Neural cell (in vitro differentiated cells): ENCODE data around the gene SAC3D1. TPM values are rescaled to one million over a fixed set of nuclear protein-coding genes. Genes with fewer than 3 reads are reported as not detected.

Experiments
- H2AFZ ChIP-seq: fragments of 200-600, 300-800 bp; sonication (generic), shearing (Covaris generic); 2 replicates; pipeline ENCODE4 v1.6.0; 2014; ENCODE audit warnings: low read depth, mild to moderate bottlenecking, antibody characterized with exemption, low read length, moderate library complexity
- H3F3A ChIP-seq: fragments of 200-600 bp; shearing (Covaris generic); 2 replicates; pipeline ENCODE4 v1.6.1; 2016; ENCODE audit warnings: mild to moderate bottlenecking, moderate library complexity, mixed read lengths, antibody characterized with exemption, low read length; ENCODE audit not compliant: insufficient read depth, poor library complexity, severe bottlenecking
- H3K27ac ChIP-seq: fragments of 200-600, 300-800 bp; sonication (generic), shearing (Covaris generic); 2 replicates; pipeline ENCODE4 v1.5.1; 2014; ENCODE audit warnings: mild to moderate bottlenecking, low read length, moderate library complexity
- H3K27me3 ChIP-seq: fragments of 300-800, 200-600 bp; sonication (generic), shearing (Covaris generic); 2 replicates; pipeline ENCODE4 v1.6.0; 2014; ENCODE audit warnings: mild to moderate bottlenecking, low read depth, low read length, moderate library complexity; ENCODE audit not compliant: insufficient read depth
- H3K36me3 ChIP-seq: fragments of 300-800, 200-600 bp; sonication (generic), shearing (Covaris generic); 2 replicates; pipeline ENCODE4 v1.5.1; 2014; ENCODE audit warnings: mild to moderate bottlenecking, antibody characterized with exemption, low read length, moderate library complexity; ENCODE audit not compliant: insufficient read depth
- H3K4me2 ChIP-seq: fragments of 300-800, 200-600 bp; sonication (generic), shearing (Covaris generic); 2 replicates; pipeline ENCODE4 v1.6.0; 2014; ENCODE audit warnings: mild to moderate bottlenecking, low read length
- H3K4me3 ChIP-seq: fragments of 300-800, 200-600 bp; sonication (generic), shearing (Covaris generic); 2 replicates; pipeline ENCODE4 v1.5.1; 2014; ENCODE audit warnings: mild to moderate bottlenecking, low read length, moderate library complexity
- H3K79me2 ChIP-seq: fragments of 200-600 bp; shearing (Covaris generic); replicated peaks from 2 replicates; pipeline ENCODE4 v1.6.0; 2014; ENCODE audit warnings: mild to moderate bottlenecking, low read length, moderate library complexity; ENCODE audit not compliant: insufficient read depth
- H3K9ac ChIP-seq: fragments of 300-800, 200-600 bp; sonication (generic), shearing (Covaris generic); 2 replicates; pipeline ENCODE4 v1.6.1; 2016; ENCODE audit warnings: mild to moderate bottlenecking, low read length, mixed read lengths
- H3K9me2 ChIP-seq: fragments of 200-600 bp; shearing (Covaris generic); 2 replicates; pipeline ENCODE4 v1.6.1; 2016; ENCODE audit warnings: mild to moderate bottlenecking, low read length, mixed read lengths; ENCODE audit not compliant: insufficient read depth
- H3K9me3 ChIP-seq: fragments of 200-600, 300-800 bp; sonication (generic), shearing (Covaris generic); 2 replicates; pipeline ENCODE4 v1.6.1; 2016; ENCODE audit warnings: mild to moderate bottlenecking, mixed run types, low read length, moderate library complexity, mixed read lengths
- H4K20me1 ChIP-seq: fragments of 200-600 bp; shearing (Covaris generic); 2 replicates; pipeline ENCODE4 v1.6.1; 2016; ENCODE audit warnings: mild to moderate bottlenecking, mixed run types; ENCODE audit not compliant: insufficient read depth
- CTCF ChIP-seq: fragments of 450-650 bp; IDR thresholded peaks from 2 replicates; pipeline ENCODE4 v1.5.1; 2014; ENCODE audit warnings: antibody characterized with exemption, mild to moderate bottlenecking, moderate library complexity; ENCODE audit not compliant: poor library complexity, severe bottlenecking
- EP300 ChIP-seq: fragments of 450-650 bp; conservative IDR thresholded peaks from 2 replicates; pipeline ENCODE4 v1.6.1; 2014; ENCODE audit warnings: antibody characterized with exemption, mild to moderate bottlenecking, moderate library complexity; ENCODE audit not compliant: poor library complexity, severe bottlenecking
- EZH2 ChIP-seq: fragments of 200-600, 300-800 bp; shearing (Covaris generic), sonication (generic); IDR thresholded peaks from 2 replicates; pipeline ENCODE4 v1.6.1; 2014; ENCODE audit warnings: antibody characterized with exemption, low read length, borderline replicate concordance, mild to moderate bottlenecking; ENCODE audit not compliant: insufficient read depth, poor library complexity, severe bottlenecking
- MXI1 ChIP-seq: fragments of 450-650 bp; conservative IDR thresholded peaks from 2 replicates; pipeline ENCODE4 v1.6.1; 2014; ENCODE audit warnings: antibody characterized with exemption, mild to moderate bottlenecking; ENCODE audit not compliant: poor library complexity, severe bottlenecking
- POLR2AphosphoS5 ChIP-seq: IDR thresholded peaks from 2 replicates; pipeline ENCODE4 v1.6.1; 2012
- RAD21 ChIP-seq: fragments of 450-650 bp; conservative IDR thresholded peaks from 2 replicates; pipeline ENCODE4 v1.6.1; 2014; ENCODE audit warnings: antibody characterized with exemption, mild to moderate bottlenecking, moderate library complexity
- REST ChIP-seq: IDR thresholded peaks from 2 replicates; pipeline ENCODE4 v1.6.1; 2012; ENCODE audit warnings: borderline replicate concordance
- SMC3 ChIP-seq: fragments of 450-650 bp; conservative IDR thresholded peaks from 2 replicates; pipeline ENCODE4 v1.6.1; 2014; ENCODE audit warnings: antibody characterized with exemption, mild to moderate bottlenecking, moderate library complexity; ENCODE audit not compliant: poor library complexity
- TAF1 ChIP-seq: IDR thresholded peaks from 2 replicates; pipeline ENCODE4 v1.6.1; 2012; ENCODE audit warnings: low read depth
- polyA plus RNA-seq: library from polyadenylated mRNA; depleted of rRNA; stranded (reverse); fragments of >200 nt; gene quantifications from 2 replicates; pipeline ENCODE4 v1.2.3, GENCODE V29; 2014

The SAC3D1 gene
- polyA plus RNA-seq, 1 donor from 2014 or later, result 23.5 TPM

- no peaks in the 10 kb centered on the region for H3F3A ChIP-seq
- H2AFZ ChIP-seq, result no peak overlapping the region
- TF ChIP-seq SMC3, result no peak
- TF ChIP-seq MXI1, result no peak
- no peak for TF ChIP-seq EZH2
- no peak for TF ChIP-seq REST
- TF ChIP-seq POLR2AphosphoS5, result no peak
- no peak for TF ChIP-seq EP300
- no peak for TF ChIP-seq RAD21
- TF ChIP-seq CTCF, result no peak
- TF ChIP-seq TAF1, result no peak
- no peaks in the 10 kb centered on the region for H3K9me2 ChIP-seq
- no peak overlapping the region for H3K4me3 ChIP-seq
- no peaks in the 10 kb centered on the region for H3K9me3 ChIP-seq
- no peaks in the 10 kb centered on the region for H4K20me1 ChIP-seq
- no peak overlapping the region for H3K9ac ChIP-seq
- no peak overlapping the region for H3K27ac ChIP-seq
- peaks cover 4% of the 10 kb centered on the region for H3K79me2 ChIP-seq
- H3K27me3 ChIP-seq, result no peaks in the 10 kb centered on the region
- no peaks in the 10 kb centered on the region for H3K36me3 ChIP-seq
- no peak overlapping the region for H3K4me2 ChIP-seq
These were observed 8.8 kb upstream of the SAC3D1 start for GRCh38 chr11:65032216-65032615.

GRCh38 chr11:65034423-65034822 is 6.6 kb upstream of the SAC3D1 start:
- no peaks in the 10 kb centered on the region for H3K79me2 ChIP-seq
- no peaks in the 10 kb centered on the region for H3K36me3 ChIP-seq
- H3K4me2 ChIP-seq, result no peak overlapping the region
- no peak overlapping the region for H3K4me3 ChIP-seq
- H3K27me3 ChIP-seq, result no peaks in the 10 kb centered on the region
- no peaks in the 10 kb centered on the region for H4K20me1 ChIP-seq
- H3K9ac ChIP-seq, result no peak overlapping the region
- H3K9me3 ChIP-seq, result no peaks in the 10 kb centered on the region
- no peaks in the 10 kb centered on the region for H3K9me2 ChIP-seq
- no peak overlapping the region for H3K27ac ChIP-seq
- H3F3A ChIP-seq, result no peaks in the 10 kb centered on the region
- no peak overlapping the region for H2AFZ ChIP-seq
- no peak for TF ChIP-seq CTCF
- TF ChIP-seq EP300, result no peak
- no peak for TF ChIP-seq REST
- TF ChIP-seq EZH2, result no peak
- TF ChIP-seq MXI1, result no peak
